ENCODE measurements around the gene DNM3.

- TF ChIP-seq EZH2 (IDR thresholded peaks at IDR 0.05) = no peak
- no peak for TF ChIP-seq POLR2AphosphoS5 (IDR thresholded peaks at IDR 0.05; ENCODE audit: borderline replicate concordance, low read depth, low read length)
- no peak for TF ChIP-seq FOXP2 (optimal IDR thresholded peaks at IDR 0.05; ENCODE audit: control extremely low read depth, extremely low read length, insufficient read depth)
These were observed 338.6 kb downstream of the DNM3 start for GRCh38 chr1:172179918-172180317.

Data from SK-N-MC (cell line).